ENCODE results near the gene TOP2A. TPM values are rescaled to one million over a fixed set of nuclear protein-coding genes. Genes with fewer than 3 reads are reported as not detected.

The TOP2A gene
- total RNA-seq, 4 donors from 2014 or later: 5.7 to 11.9 (median 8.2) TPM

DNA sequence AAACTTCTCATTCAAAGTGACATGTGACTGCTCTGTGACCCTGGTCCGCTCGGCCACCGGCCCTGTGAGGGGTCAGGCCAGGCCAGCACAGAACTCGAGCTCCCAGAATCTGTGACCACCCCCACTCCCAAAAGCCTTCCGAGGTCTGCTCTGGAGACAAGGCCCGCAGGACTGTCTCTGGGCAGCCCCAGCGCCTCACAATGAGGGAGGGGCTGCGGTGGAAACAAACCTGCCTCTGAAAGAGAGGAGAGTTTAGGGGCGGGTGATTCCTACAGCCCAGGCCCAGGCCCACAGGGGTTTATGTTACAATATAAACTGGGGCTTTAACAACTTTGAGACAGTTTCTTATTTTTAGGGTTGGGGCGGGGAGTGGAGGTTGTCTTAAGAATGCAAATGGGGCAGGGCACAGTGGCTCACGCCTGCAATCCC, 45.4 kb upstream of the TOP2A start:
- H3K4me3 ChIP-seq (ENCODE audit: low read depth, poor library complexity, severe bottlenecking): no peak overlapping the region
- DNase-seq (ENCODE audit: low spot score in 2 of 2): no peak
- WGBS, 2 donors: 58 to 62% methylated on average over 10 to 11 of the region's 11 CpGs
- intact Hi-C loops (cut with DNase I; ENCODE audit: low total_unique reads): no loop called here
- TF ChIP-seq, protein P1, sequence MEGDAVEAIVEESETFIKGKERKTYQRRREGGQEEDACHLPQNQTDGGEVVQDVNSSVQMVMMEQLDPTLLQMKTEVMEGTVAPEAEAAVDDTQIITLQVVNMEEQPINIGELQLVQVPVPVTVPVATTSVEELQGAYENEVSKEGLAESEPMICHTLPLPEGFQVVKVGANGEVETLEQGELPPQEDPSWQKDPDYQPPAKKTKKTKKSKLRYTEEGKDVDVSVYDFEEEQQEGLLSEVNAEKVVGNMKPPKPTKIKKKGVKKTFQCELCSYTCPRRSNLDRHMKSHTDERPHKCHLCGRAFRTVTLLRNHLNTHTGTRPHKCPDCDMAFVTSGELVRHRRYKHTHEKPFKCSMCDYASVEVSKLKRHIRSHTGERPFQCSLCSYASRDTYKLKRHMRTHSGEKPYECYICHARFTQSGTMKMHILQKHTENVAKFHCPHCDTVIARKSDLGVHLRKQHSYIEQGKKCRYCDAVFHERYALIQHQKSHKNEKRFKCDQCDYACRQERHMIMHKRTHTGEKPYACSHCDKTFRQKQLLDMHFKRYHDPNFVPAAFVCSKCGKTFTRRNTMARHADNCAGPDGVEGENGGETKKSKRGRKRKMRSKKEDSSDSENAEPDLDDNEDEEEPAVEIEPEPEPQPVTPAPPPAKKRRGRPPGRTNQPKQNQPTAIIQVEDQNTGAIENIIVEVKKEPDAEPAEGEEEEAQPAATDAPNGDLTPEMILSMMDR (IDR thresholded peaks at IDR 0.05): no peak
- TF ChIP-seq POLR2A (IDR thresholded peaks at IDR 0.05): no peak

DNA sequence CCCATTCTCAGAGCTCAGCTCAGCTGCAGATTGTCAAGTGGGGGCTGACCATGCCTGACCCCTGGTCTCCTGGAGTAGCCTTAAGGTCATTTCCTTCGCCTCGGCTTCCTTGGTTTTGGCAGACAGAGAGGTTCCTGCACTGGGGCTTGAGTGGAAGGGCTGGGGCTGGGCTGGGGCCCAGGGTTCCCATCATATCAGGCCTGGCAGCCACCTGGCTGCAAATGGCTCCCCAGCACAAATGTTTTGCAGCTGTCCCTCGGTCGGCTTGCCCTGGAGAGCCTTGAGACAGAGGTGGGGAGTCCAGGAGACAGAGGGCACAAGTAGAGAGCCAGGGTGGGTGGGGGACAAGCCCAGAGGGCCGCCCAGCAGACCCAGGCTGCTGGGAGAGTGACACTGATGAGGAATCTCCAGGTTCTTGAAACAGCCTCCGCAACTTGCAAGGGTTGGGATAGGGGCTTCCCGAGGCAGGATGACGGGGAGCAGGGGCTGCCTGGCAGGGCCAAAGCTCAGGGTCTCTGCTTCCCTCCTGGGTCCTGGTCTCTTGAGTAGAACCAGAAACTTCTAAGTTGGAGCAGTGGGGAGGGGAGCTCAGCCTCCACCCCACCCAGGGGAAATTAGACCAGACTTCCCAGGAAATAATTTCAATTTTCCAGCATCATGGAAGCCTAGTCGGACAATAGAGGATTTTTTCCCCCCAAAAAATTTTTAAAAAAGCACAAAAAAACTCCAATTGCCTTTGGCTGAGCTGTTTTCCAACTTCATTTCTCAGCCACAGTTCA, 44.8 kb upstream of the TOP2A start:
- 69 to 77% methylated on average over 5 to 9 of the region's 9 CpGs for WGBS, 2 donors
- intact Hi-C loops (cut with DNase I; ENCODE audit: low total_unique reads): no loop called here

DNA sequence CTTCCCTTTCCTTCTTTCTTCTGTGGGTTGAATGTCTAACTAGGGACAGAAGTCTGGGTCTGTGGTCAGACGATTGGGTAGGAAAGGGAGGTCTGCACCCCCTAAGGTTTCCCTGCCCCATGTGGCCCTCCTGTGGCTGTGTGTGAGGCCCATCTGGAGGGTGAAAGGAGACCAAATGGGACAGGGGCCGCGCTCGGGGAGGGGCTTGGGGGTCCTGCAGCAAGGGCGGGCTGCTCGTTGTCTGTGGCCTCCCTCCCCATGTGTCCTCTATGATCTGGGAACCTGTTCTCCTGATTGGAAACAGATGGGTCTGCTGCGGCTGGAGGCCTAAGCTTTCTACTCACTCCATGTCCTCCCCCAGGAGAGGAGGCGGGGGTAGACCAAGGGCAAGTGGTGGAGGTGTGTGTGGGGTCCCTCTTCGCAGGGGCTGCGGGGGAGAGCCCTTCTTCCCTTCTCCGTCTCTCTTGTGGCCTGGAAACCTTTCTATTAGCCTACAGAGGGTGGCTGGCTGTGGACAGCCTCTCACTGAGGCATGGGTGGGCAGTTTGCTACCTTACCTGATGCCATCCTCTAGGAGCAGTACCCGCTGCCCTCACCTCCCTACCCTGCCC, 44.1 kb upstream of the TOP2A start:
- intact Hi-C loops (cut with DNase I; ENCODE audit: low total_unique reads): no loop called here
- TF ChIP-seq, protein P1 (IDR thresholded peaks at IDR 0.05): no peak
- 55 to 69% methylated on average over 12 of the region's 12 CpGs for WGBS, 2 donors
- no peak for DNase-seq (ENCODE audit: low spot score in 2 of 2)
- H3K4me3 ChIP-seq (ENCODE audit: low read depth, poor library complexity, severe bottlenecking): no peak overlapping the region

More for the DNA sequence above, 44.8 kb upstream of the TOP2A start:
- H3K4me3 ChIP-seq (ENCODE audit: low read depth, poor library complexity, severe bottlenecking): no peak overlapping the region
- TF ChIP-seq, protein P1 (IDR thresholded peaks at IDR 0.05): no peak
- TF ChIP-seq POLR2A (IDR thresholded peaks at IDR 0.05): no peak
- no peak for DNase-seq (ENCODE audit: low spot score in 2 of 2)

DNA sequence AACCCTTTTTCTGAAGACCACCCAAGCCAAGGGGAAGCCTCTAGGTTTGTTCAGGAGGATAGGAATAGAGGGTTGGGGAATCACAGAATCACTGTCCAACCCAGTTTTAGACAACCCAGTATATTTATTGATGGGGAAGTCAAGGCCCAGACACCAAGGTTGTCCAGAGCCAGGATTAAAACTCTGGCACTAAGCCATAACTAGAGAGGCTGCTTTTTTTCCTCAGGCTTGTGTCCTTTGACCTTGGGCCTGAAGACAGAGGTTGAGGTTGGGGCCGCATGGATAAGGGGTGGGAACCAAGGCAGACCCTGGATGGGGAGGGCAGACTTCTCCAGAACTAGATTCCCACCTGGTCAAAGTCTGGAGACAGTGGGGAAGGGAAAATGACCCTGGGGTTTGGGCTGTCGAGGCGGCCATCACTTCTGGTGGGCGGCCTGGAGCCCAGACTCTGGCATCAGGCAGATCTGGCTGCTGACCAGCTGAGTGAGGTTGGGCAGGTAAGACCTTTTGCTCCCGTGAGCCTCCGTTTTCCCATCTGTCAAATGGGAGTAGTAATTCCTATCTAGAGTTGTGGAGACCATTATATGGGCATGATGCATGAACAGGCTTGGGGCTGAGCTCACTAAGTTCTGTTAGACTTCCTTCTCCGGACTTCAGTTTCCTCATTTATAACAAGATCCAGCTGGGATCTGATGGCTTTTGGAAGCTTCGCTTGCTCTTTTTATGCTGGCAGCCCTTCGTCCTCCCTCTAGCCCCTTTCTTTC, 43.5 kb upstream of the TOP2A start:
- intact Hi-C loops (cut with DNase I; ENCODE audit: low total_unique reads): no loop called here
- H3K4me3 ChIP-seq (ENCODE audit: low read depth, poor library complexity, severe bottlenecking): no peak overlapping the region
- no peak for TF ChIP-seq POLR2A (IDR thresholded peaks at IDR 0.05)
- TF ChIP-seq, protein P1 (IDR thresholded peaks at IDR 0.05): no peak
- 58 to 68% methylated on average over 9 of the region's 9 CpGs for WGBS, 2 donors
- DNase-seq (ENCODE audit: low spot score in 2 of 2): no peak

DNA sequence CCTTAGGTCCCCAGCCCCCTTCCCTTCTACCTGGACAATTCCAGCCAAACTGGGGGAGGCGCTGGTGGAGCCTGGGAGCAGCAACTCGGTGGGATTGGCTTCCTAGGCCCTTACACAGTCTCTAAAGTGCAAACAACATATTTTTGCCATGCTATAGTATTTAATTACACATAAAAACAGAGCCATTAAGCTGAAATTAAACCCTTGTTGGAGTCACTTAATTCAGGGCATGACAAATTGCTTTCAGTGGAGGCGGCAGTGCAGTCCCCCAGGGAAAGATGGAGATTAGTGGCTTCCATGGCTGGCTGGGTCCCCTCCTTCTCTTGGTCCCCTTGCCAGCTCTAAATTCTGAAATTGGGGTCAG, 42.9 kb upstream of the TOP2A start:
- no peak overlapping the region for H3K4me3 ChIP-seq (ENCODE audit: low read depth, poor library complexity, severe bottlenecking)
- intact Hi-C loops (cut with DNase I; ENCODE audit: low total_unique reads): no loop called here
- DNase-seq (ENCODE audit: low spot score in 2 of 2): no peak
- WGBS, 2 donors: 60 to 71% methylated on average over 3 of the region's 3 CpGs
- TF ChIP-seq, protein P1 (IDR thresholded peaks at IDR 0.05): no peak
- TF ChIP-seq POLR2A (IDR thresholded peaks at IDR 0.05): no peak
